HCT116 (cell line): ENCODE measurements around the gene SLC28A3. TPM values are rescaled to one million over a fixed set of nuclear protein-coding genes. Genes with fewer than 3 reads are reported as not detected.

Source experiments
- ATAC-seq: fragments of 200-7000 bp; cut with Tn5 transposase; 2 replicates; pipeline ENCODE4 v1.9.1; 2020; ENCODE audit warnings: mild to moderate bottlenecking, moderate library complexity
- BruUV-seq: library from RNA; stranded (reverse); fragments of 400-500 nt; replicated peaks from 2 replicates; lab custom pipeline; 2021; lab: Mats Ljungman, UMichigan
- CTCF ChIA-PET: fragments of 300-600 bp; sonication (Branson Sonifier 250); formaldehyde crosslinking; loops from one replicate; lab custom pipeline; 2021; ENCODE audit warnings: antibody characterized with exemption; lab: Charles Lee
- POLR2A ChIA-PET: fragments of 300-600, 350-600 bp; sonication (Branson Sonifier 250); formaldehyde crosslinking; loops from one replicate; lab custom pipeline; 2021; ENCODE audit warnings: antibody characterized with exemption; lab: Charles Lee
- RAD21 ChIA-PET, 2 experiments: fragments of 300-600 bp; sonication (Branson Sonifier 250); formaldehyde crosslinking; loops; one replicate each; lab custom pipeline; 2023; ENCODE audit warnings: low total read pairs in 2 of 2; ENCODE audit not compliant: uncharacterized antibody in 2 of 2, unreplicated experiment in 2 of 2, low non-redundant PET in 1 of 2; lab: Charles Lee
- DNase-seq: peaks from one replicate; pipeline ENCODE4 v3.0.0-alpha.2; 2010; ENCODE audit warnings: low read depth, low spot score
- H2AFZ ChIP-seq: fragments of 200-600 bp; shearing (Covaris generic), sonication (generic); 2 replicates; pipeline ENCODE4 v1.6.1; 2017; ENCODE audit warnings: low read depth, mixed run types, mixed read lengths, antibody characterized with exemption, low read length; ENCODE audit not compliant: poor library complexity, severe bottlenecking
- H3K27ac ChIP-seq: 2 replicates; pipeline ENCODE4 v1.5.1; 2012; ENCODE audit warnings: low read depth, low read length
- H3K27me3 ChIP-seq: fragments of 200-600 bp; sonication (generic); 2 replicates; pipeline ENCODE4 v1.6.1; 2016; ENCODE audit warnings: mixed run types, low read length, mixed read lengths; ENCODE audit not compliant: insufficient read depth
- H3K36me3 ChIP-seq, 2 experiments: fragments of 200-500 bp in 1 of 2; fragments of 200-600 bp in 1 of 2; sonication (Bioruptor generic) in 1 of 2; sonication (generic) in 1 of 2; 2 replicates each; pipeline versions ENCODE4 v1.5.1 to v1.6.1; 2014 to 2016; ENCODE audit warnings: low read length in 2 of 2, inconsistent platforms in 1 of 2, mixed read lengths in 1 of 2, mixed run types in 1 of 2; ENCODE audit not compliant: insufficient read depth in 2 of 2, control insufficient read depth in 1 of 2
- H3K4me1 ChIP-seq, 2 experiments: fragments of 200-600 bp in 1 of 2; sonication (generic) in 1 of 2; 2 replicates each; pipeline versions ENCODE4 v1.5.1 to v1.6.1; 2012 to 2017; ENCODE audit warnings: low read length in 2 of 2, inconsistent platforms in 1 of 2, mild to moderate bottlenecking in 1 of 2, mixed read lengths in 1 of 2, mixed run types in 1 of 2, moderate library complexity in 1 of 2; ENCODE audit not compliant: insufficient read depth in 2 of 2, control insufficient read depth in 1 of 2
- H3K4me2 ChIP-seq: fragments of 200-600 bp; sonication (generic); 2 replicates; pipeline ENCODE4 v1.6.1; 2017; ENCODE audit warnings: mixed run types, low read length, mixed read lengths
- H3K4me3 ChIP-seq, 2 experiments: fragments of 200-600 bp in 1 of 2; sonication (generic) in 1 of 2; replicated peaks in 1 of 2; 2 replicates each; pipeline ENCODE4 v1.5.1; 2011 to 2016; ENCODE audit warnings: low read length in 2 of 2, control low read depth in 1 of 2, low read depth in 1 of 2, mild to moderate bottlenecking in 1 of 2, mixed read lengths in 1 of 2, mixed run types in 1 of 2
- H3K79me2 ChIP-seq: fragments of 200-600 bp; sonication (generic); 2 replicates; pipeline ENCODE4 v1.6.1; 2017; ENCODE audit warnings: mild to moderate bottlenecking, mixed run types, low read length, moderate library complexity, mixed read lengths; ENCODE audit not compliant: insufficient read depth
- H3K9ac ChIP-seq: fragments of 200-600 bp; sonication (generic); 2 replicates; pipeline ENCODE4 v1.6.1; 2016; ENCODE audit warnings: low read length, mixed read lengths
- H3K9me2 ChIP-seq: fragments of 200-600 bp; sonication (generic), shearing (Covaris generic); 2 replicates; pipeline ENCODE4 v1.6.1; 2017; ENCODE audit warnings: mixed run types, mild to moderate bottlenecking, moderate library complexity; ENCODE audit not compliant: insufficient read depth
- H3K9me3 ChIP-seq, 2 experiments: fragments of 200-500 bp in 1 of 2; fragments of 200-600 bp in 1 of 2; sonication (Bioruptor generic) in 1 of 2; sonication (generic) in 1 of 2; 2 replicates each; pipeline ENCODE4 v1.6.1; 2014 to 2017; ENCODE audit warnings: low read length in 2 of 2, mixed read lengths in 2 of 2, inconsistent platforms in 1 of 2, low read depth in 1 of 2, mild to moderate bottlenecking in 1 of 2, mixed run types in 1 of 2, moderate library complexity in 1 of 2; ENCODE audit not compliant: control insufficient read depth in 1 of 2, insufficient read depth in 1 of 2
- H4K20me1 ChIP-seq: fragments of 200-600 bp; sonication (generic), shearing (Covaris generic); 2 replicates; pipeline ENCODE4 v1.6.1; 2017; ENCODE audit warnings: mixed run types, mild to moderate bottlenecking, moderate library complexity; ENCODE audit not compliant: insufficient read depth
- ATF3 ChIP-seq: IDR thresholded peaks from 2 replicates; pipeline ENCODE4 v1.6.1; 2012
- CBX3 ChIP-seq: IDR thresholded peaks from 2 replicates; pipeline ENCODE4 v1.6.1; 2012; ENCODE audit warnings: low read depth
- CEBPB ChIP-seq: IDR thresholded peaks from 2 replicates; pipeline ENCODE4 v1.6.1; 2012; ENCODE audit warnings: low read depth
- EGR1 ChIP-seq: IDR thresholded peaks from 2 replicates; pipeline ENCODE4 v1.6.1; 2012; ENCODE audit warnings: low read depth
- ELF1 ChIP-seq: IDR thresholded peaks from 2 replicates; pipeline ENCODE4 v1.6.1; 2012; ENCODE audit warnings: low read depth, borderline replicate concordance
- EZH2 ChIP-seq: fragments of 200-600 bp; sonication (generic); IDR thresholded peaks from 2 replicates; pipeline ENCODE4 v1.6.1; 2017; ENCODE audit warnings: antibody characterized with exemption, mixed run types
- FOSL1 ChIP-seq: IDR thresholded peaks from 2 replicates; pipeline ENCODE4 v1.6.1; 2012; ENCODE audit warnings: low read depth
- JUND ChIP-seq: IDR thresholded peaks from 2 replicates; pipeline ENCODE4 v1.6.1; 2012
- POLR2A ChIP-seq: IDR thresholded peaks from 2 replicates; pipeline ENCODE4 v1.7.0; 2011; ENCODE audit warnings: borderline replicate concordance; ENCODE audit not compliant: insufficient read depth, insufficient read length; ENCODE audit errors: extremely low read depth
- RAD21 ChIP-seq: IDR thresholded peaks from 2 replicates; pipeline ENCODE4 v1.6.1; 2012; ENCODE audit warnings: low read depth, mild to moderate bottlenecking
- REST ChIP-seq: IDR thresholded peaks from 2 replicates; pipeline ENCODE4 v1.6.1; 2012; ENCODE audit warnings: low read depth
- SIN3A ChIP-seq: IDR thresholded peaks from 2 replicates; pipeline ENCODE4 v1.6.1; 2012; ENCODE audit warnings: low read depth
- SP1 ChIP-seq: IDR thresholded peaks from 2 replicates; pipeline ENCODE4 v1.6.1; 2012; ENCODE audit warnings: low read depth
- SRF ChIP-seq: IDR thresholded peaks from 2 replicates; pipeline ENCODE4 v1.6.1; 2012; ENCODE audit warnings: low read depth
- TCF7L2 ChIP-seq: IDR thresholded peaks from 2 replicates; pipeline ENCODE4 v1.7.0; 2011; ENCODE audit warnings: borderline replicate concordance, inconsistent platforms; ENCODE audit not compliant: insufficient read depth, insufficient read length; ENCODE audit errors: extremely low read depth
- YY1 ChIP-seq: IDR thresholded peaks from 2 replicates; pipeline ENCODE4 v1.6.1; 2011; ENCODE audit warnings: low read length, low read depth, moderate library complexity, mild to moderate bottlenecking; ENCODE audit not compliant: insufficient replicate concordance; ENCODE audit errors: extremely low read depth
- ZBTB33 ChIP-seq: IDR thresholded peaks from 2 replicates; pipeline ENCODE4 v1.6.1; 2011; ENCODE audit warnings: mild to moderate bottlenecking, low read length, moderate library complexity; ENCODE audit not compliant: insufficient replicate concordance; ENCODE audit errors: extremely low read depth
- ZFX ChIP-seq: fragments of 450-650 bp; IDR thresholded peaks from 2 replicates; pipeline ENCODE4 v1.6.1; 2017
- ZNF274 ChIP-seq: fragments of 200-500 bp; sonication (Bioruptor generic); IDR thresholded peaks from 2 replicates; pipeline ENCODE4 v1.6.1; 2014; ENCODE audit warnings: mild to moderate bottlenecking, low read depth, low read length, inconsistent platforms
- intact Hi-C: fragments of 100-400 bp; cut with micrococcal nuclease; formaldehyde crosslinking; loops from 2 replicates; pipeline ENCODE4 v1.10.0; 2022
- total RNA-seq: library from RNA; stranded (reverse); gene quantifications from one replicate; pipeline ENCODE4 v1.2.1, GENCODE V29; 2021; ENCODE audit not compliant: unreplicated experiment
- TF ChIP-seq, protein P1 (sequence below): IDR thresholded peaks from 2 replicates; pipeline ENCODE4 v1.6.1; 2012

The SLC28A3 gene
- total RNA-seq, 1 experiment from 2014 or later, result not detected

GRCh38 chr9:84374516-84374915 lies 34.0 kb upstream of the SLC28A3 start:
- Histone ChIP-seq H3K27ac (no peak overlapping the region), H3K9me2 (no peaks in the 10 kb centered on the region)
- ATAC-seq, result no peak
- BruUV-seq, result no TSS peak
- TF ChIP-seq SIN3A (no peak), ELF1 (no peak), JUND (no peak), ZFX (no peak), FOSL1 (no peak), SRF (no peak), CBX3 (no peak), RAD21 (no peak), TCF7L2 (no peak), SP1 (no peak), ZNF274 (no peak), ATF3 (no peak), REST (no peak), EGR1 (no peak), CEBPB (no peak), POLR2A (no peak), EZH2 (no peak), YY1 (no peak), ZBTB33 (no peak)
- TF ChIP-seq, protein P1, sequence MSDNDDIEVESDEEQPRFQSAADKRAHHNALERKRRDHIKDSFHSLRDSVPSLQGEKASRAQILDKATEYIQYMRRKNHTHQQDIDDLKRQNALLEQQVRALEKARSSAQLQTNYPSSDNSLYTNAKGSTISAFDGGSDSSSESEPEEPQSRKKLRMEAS, result no peak
- TF ChIP-seq, all 23 proteins: peak for 0
- H3K4me3 ChIP-seq, result no peak overlapping the region
- H3K36me3 ChIP-seq, result no peaks in the 10 kb centered on the region
- CTCF ChIA-PET, result no interaction called here
- no peak overlapping the region for H3K9ac ChIP-seq
- H3K27me3 ChIP-seq, result peaks cover 5% of the 10 kb centered on the region; the same call in 1 of the 2 replicates
- RAD21 ChIA-PET, result no interaction called here
- no peaks in the 10 kb centered on the region for H3K79me2 ChIP-seq
- no peaks in the 10 kb centered on the region for H3K9me3 ChIP-seq
- no peaks in the 10 kb centered on the region for H3K4me1 ChIP-seq
- H2AFZ ChIP-seq, result no peak overlapping the region
- no peak for DNase-seq
- no peak overlapping the region for H3K4me2 ChIP-seq
- POLR2A ChIA-PET, result no interaction called here
- intact Hi-C loops, result no loop called here
- no peaks in the 10 kb centered on the region for H4K20me1 ChIP-seq
